Occipital lobe (tissue), 2 donors: ENCODE data around the gene SRCAP. TPM values are rescaled to one million over a fixed set of nuclear protein-coding genes. Genes with fewer than 3 reads are reported as not detected.
A peak's percentile ranks its signal among the peaks of the same experiment; 100 is the strongest.
"Not testable (repeated sequence)": the region's sequence is repeated elsewhere in the genome, so short reads cannot be mapped to it uniquely, and the experiment has no call there.

Experiments
- DNase-seq: peaks from one replicate; lab custom pipeline; 2025; lab: John Stamatoyannopoulos, UW
- total RNA-seq: library from RNA; depleted of rRNA; stranded (reverse); fragments of >200 nt; gene quantifications from one replicate; pipeline ENCODE4 v1.2.3, GENCODE V29; 2014

SRCAP gene
- total RNA-seq, 1 donor from 2014 or later: 21.7 TPM

- DNase-seq: peak; percentile 85
These were observed 694 bp upstream of the SRCAP start for GRCh38 chr16:30698139-30698815.

- no peak for DNase-seq
These were observed 686 bp downstream of the SRCAP start for GRCh38 chr16:30699615-30700099.

GRCh38 chr16:30700491-30700890 lies 1.5 kb downstream of the SRCAP start:
- DNase-seq: no peak

- no peak for DNase-seq
These were observed 2.0 kb downstream of the SRCAP start for GRCh38 chr16:30700971-30701370.

- not testable (repeated sequence) for DNase-seq
These were observed 4.1 kb downstream of the SRCAP start for GRCh38 chr16:30703071-30703470.

GRCh38 chr16:30703971-30704370 lies 5.0 kb downstream of the SRCAP start:
- no peak for DNase-seq

GRCh38 chr16:30706046-30706445 lies 7.1 kb downstream of the SRCAP start:
- no peak for DNase-seq

- DNase-seq: no peak
These were observed 12.0 kb downstream of the SRCAP start for GRCh38 chr16:30710971-30711370.

GRCh38 chr16:30711712-30712111 lies 12.7 kb downstream of the SRCAP start:
- DNase-seq: no peak

- DNase-seq: no peak
These were observed 16.9 kb downstream of the SRCAP start for GRCh38 chr16:30715750-30716445.

- no peak for DNase-seq
These were observed 21.1 kb downstream of the SRCAP start for GRCh38 chr16:30720086-30720485.

- DNase-seq: no peak
These were observed 21.7 kb downstream of the SRCAP start for GRCh38 chr16:30720694-30721093.

- no peak for DNase-seq
These were observed 22.2 kb downstream of the SRCAP start for GRCh38 chr16:30721167-30721566.

GRCh38 chr16:30721606-30722005 lies 22.6 kb downstream of the SRCAP start:
- no peak for DNase-seq

GRCh38 chr16:30722443-30722842 lies 23.5 kb downstream of the SRCAP start:
- no peak for DNase-seq

- DNase-seq: no peak
These were observed 23.9 kb downstream of the SRCAP start for GRCh38 chr16:30722916-30723315.

GRCh38 chr16:30723725-30724355 lies 24.9 kb downstream of the SRCAP start:
- no peak for DNase-seq

GRCh38 chr16:30724641-30725417 lies 25.9 kb downstream of the SRCAP start:
- DNase-seq: no peak

- no peak for DNase-seq
These were observed 26.4 kb downstream of the SRCAP start for GRCh38 chr16:30725418-30725792.

- DNase-seq: no peak
These were observed 29.4 kb downstream of the SRCAP start for GRCh38 chr16:30728321-30728720.

GRCh38 chr16:30728899-30729672 lies 30.1 kb downstream of the SRCAP start:
- no peak for DNase-seq
